A549 (cell line): ENCODE results near the gene SUMO2. TPM values are rescaled to one million over a fixed set of nuclear protein-coding genes. Genes with fewer than 3 reads are reported as not detected.

Experiments used
- ATAC-seq, 2 experiments: fragments of 200-7000 bp in 1 of 2; fragments of >200 bp in 1 of 2; cut with Nextera tagmentation in 1 of 2; cut with Tn5 transposase in 1 of 2; 3 replicates each; pipeline versions ENCODE4 v1.8.0 to v1.9.1; 2018 to 2020; ENCODE audit warnings: mild to moderate bottlenecking in 1 of 2, moderate library complexity in 1 of 2
- CTCF ChIA-PET: fragments of 300-600 bp; sonication (Branson Sonifier 250); formaldehyde crosslinking; extraction: SDS; loops from one replicate; lab custom pipeline; 2021; ENCODE audit warnings: antibody characterized with exemption, inconsistent platforms; lab: Yijun Ruan, JAX
- POLR2A ChIA-PET: fragments of 350-600 bp; formaldehyde crosslinking; extraction: SDS; loops from one replicate; lab custom pipeline; 2021; ENCODE audit warnings: antibody characterized with exemption, inconsistent platforms; lab: Yijun Ruan, JAX
- DNase-seq, 2 experiments: peaks; one replicate each; pipeline versions ENCODE4 v3.0.0 to v3.0.0-alpha.2; 2011 to 2016; ENCODE audit warnings: low read depth in 1 of 2, low spot score in 1 of 2
- FAIRE-seq: peaks from 2 replicates; lab custom pipeline; 2011; peaks lifted over from hg19 to GRCh38; lab: Jason Lieb, UNC
- H3K27ac ChIP-seq, 2 experiments: fragments of >200 bp; sonication (Bioruptor Twin); formaldehyde crosslinking; 3 replicates each; pipeline ENCODE4 v1.5.1; 2016 to 2017
- H3K4me1 ChIP-seq: fragments of >200 bp; sonication (Bioruptor Twin); formaldehyde crosslinking; 3 replicates; pipeline ENCODE4 v1.6.1; 2016
- H3K4me2 ChIP-seq: fragments of >200 bp; sonication (Bioruptor Twin); formaldehyde crosslinking; 3 replicates; pipeline ENCODE4 v1.6.1; 2016
- H3K4me3 ChIP-seq: fragments of >200 bp; sonication (Bioruptor Twin); formaldehyde crosslinking; 3 replicates; pipeline ENCODE4 v1.5.1; 2016
- H3K9me3 ChIP-seq: fragments of >200 bp; sonication (Bioruptor Twin); formaldehyde crosslinking; 3 replicates; pipeline ENCODE4 v1.6.1; 2016
- CBX2 ChIP-seq: fragments of 200-600 bp; sonication (generic); IDR thresholded peaks from 2 replicates; pipeline ENCODE4 v1.6.1; 2016; ENCODE audit warnings: low read depth, mild to moderate bottlenecking, borderline replicate concordance
- CBX8 ChIP-seq: fragments of 200-600 bp; sonication (generic); IDR thresholded peaks from 2 replicates; pipeline ENCODE4 v1.6.1; 2016
- CEBPB ChIP-seq, 2 experiments: fragments of >200 bp in 1 of 2; sonication (Bioruptor Twin) in 1 of 2; formaldehyde crosslinking in 1 of 2; IDR thresholded peaks; 2 replicates each; pipeline ENCODE4 v1.6.1; 2012 to 2016
- CHD2 ChIP-seq: fragments of 150-350 bp; IDR thresholded peaks from 2 replicates; pipeline ENCODE4 v1.6.1; 2014; ENCODE audit warnings: low read length; ENCODE audit not compliant: partially characterized antibody
- E2F6 ChIP-seq: IDR thresholded peaks from 2 replicates; pipeline ENCODE4 v1.6.1; 2012; ENCODE audit warnings: low read depth, borderline replicate concordance
- EHF ChIP-seq: fragments of 250-450 bp; sonication (Bioruptor Pico); IDR thresholded peaks from 2 replicates; pipeline ENCODE4 v1.5.0; 2020; ENCODE audit warnings: mild to moderate bottlenecking
- EHMT2 ChIP-seq: fragments of 200-600 bp; sonication (generic); IDR thresholded peaks from 2 replicates; pipeline ENCODE4 v1.6.1; 2016; ENCODE audit warnings: antibody characterized with exemption, low read depth, mild to moderate bottlenecking, moderate library complexity
- ESRRA ChIP-seq: fragments of 150-350 bp; IDR thresholded peaks from 2 replicates; pipeline ENCODE4 v1.6.1; 2014; ENCODE audit warnings: mild to moderate bottlenecking, low read length, borderline replicate concordance
- FOXS1 ChIP-seq: fragments of 250-450 bp; sonication (Bioruptor Pico); IDR thresholded peaks from 2 replicates; pipeline ENCODE4 v1.5.0; 2020; ENCODE audit warnings: mild to moderate bottlenecking, moderate library complexity
- HMGXB4 ChIP-seq: fragments of 250-450 bp; sonication (Bioruptor Pico); IDR thresholded peaks from 2 replicates; pipeline ENCODE4 v1.5.0; 2021; ENCODE audit warnings: mild to moderate bottlenecking, moderate library complexity, borderline replicate concordance
- HOXB13 ChIP-seq: fragments of 250-450 bp; sonication (Bioruptor Pico); IDR thresholded peaks from 2 replicates; pipeline ENCODE4 v1.5.0; 2020; ENCODE audit warnings: low read depth, mild to moderate bottlenecking, moderate library complexity
- JUN ChIP-seq, 2 experiments: fragments of >200 bp; sonication (Bioruptor Twin); formaldehyde crosslinking; IDR thresholded peaks; 2 replicates in 1 of 2; 3 replicates in 1 of 2; pipeline ENCODE4 v1.6.1; 2016 to 2017
- KDM5A ChIP-seq: fragments of 200-600 bp; sonication (generic); IDR thresholded peaks from 2 replicates; pipeline ENCODE4 v1.6.1; 2016; ENCODE audit warnings: antibody characterized with exemption, mild to moderate bottlenecking
- MAFK ChIP-seq: fragments of 450-650 bp; IDR thresholded peaks from 2 replicates; pipeline ENCODE4 v1.6.1; 2014; ENCODE audit not compliant: partially characterized antibody
- MAX ChIP-seq: IDR thresholded peaks from 2 replicates; pipeline ENCODE4 v1.6.1; 2012
- MAZ ChIP-seq: fragments of 150-350 bp; IDR thresholded peaks from 2 replicates; pipeline ENCODE4 v1.6.1; 2014; ENCODE audit warnings: antibody characterized with exemption, low read depth, low read length, borderline replicate concordance
- NFE2L2 ChIP-seq: fragments of 150-350 bp; conservative IDR thresholded peaks from 2 replicates; pipeline ENCODE4 v1.6.1; 2014; ENCODE audit warnings: low read length
- NR3C1 ChIP-seq: fragments of >200 bp; sonication (Bioruptor Twin); formaldehyde crosslinking; IDR thresholded peaks from 3 replicates; pipeline ENCODE4 v1.6.1; 2017
- REST ChIP-seq: fragments of 200-600 bp; sonication (generic); IDR thresholded peaks from 2 replicates; pipeline ENCODE4 v1.6.1; 2016; ENCODE audit warnings: antibody characterized with exemption, mild to moderate bottlenecking, moderate library complexity
- RFX5 ChIP-seq: fragments of 450-650 bp; IDR thresholded peaks from 2 replicates; pipeline ENCODE4 v1.7.1; 2014; ENCODE audit warnings: antibody characterized with exemption, mild to moderate bottlenecking, moderate library complexity
- RNF2 ChIP-seq: fragments of 200-600 bp; sonication (generic); IDR thresholded peaks from 2 replicates; pipeline ENCODE4 v1.6.1; 2016; ENCODE audit warnings: low read depth, mild to moderate bottlenecking, antibody characterized with exemption, moderate library complexity, borderline replicate concordance
- TP53 ChIP-seq: fragments of 250-450 bp; sonication (Bioruptor Pico); IDR thresholded peaks from 2 replicates; pipeline ENCODE4 v1.5.0; 2021; ENCODE audit warnings: mild to moderate bottlenecking, moderate library complexity
- USF2 ChIP-seq: fragments of 450-650 bp; IDR thresholded peaks from 2 replicates; pipeline ENCODE4 v1.6.1; 2014; ENCODE audit warnings: antibody characterized with exemption
- ZC3H11A ChIP-seq: fragments of 450-650 bp; IDR thresholded peaks from 2 replicates; pipeline ENCODE4 v1.6.1; 2014; ENCODE audit warnings: antibody characterized with exemption, mild to moderate bottlenecking
- ZSCAN20 ChIP-seq: fragments of 250-450 bp; sonication (Bioruptor Pico); IDR thresholded peaks from 2 replicates; pipeline ENCODE4 v1.8.0; 2022; ENCODE audit warnings: mild to moderate bottlenecking, moderate library complexity
- WGBS: methylation state at CpG from one replicate; pipeline ENCODE4 v1.1.6; 2017; ENCODE audit errors: missing lambda C conversion rate; 5-methylcytosine and 5-hydroxymethylcytosine counted together
- polyA plus RNA-seq, 4 experiments: library from polyadenylated mRNA; depleted of rRNA in 3 of 4; stranded (reverse); fragments of >200 nt; fragmentation: RNase III in 1 of 4; extraction: RNeasy Plus Mini Kit Qiagen cat#74134 plus additional on column Dnase treatment in 1 of 4; gene quantifications; 2 replicates in 3 of 4; 3 replicates in 1 of 4; pipeline ENCODE4 v1.2.3, GENCODE V29; 2011 to 2017

SUMO2 gene
- polyA plus RNA-seq, 2 of the 4 experiments (the other 2 are of a cell fraction): 525 to 545 TPM

GRCh38 chr17:75199886-75200618 is 17.3 kb upstream of the SUMO2 start:
- WGBS: 85% methylated on average over 6 of the region's 6 CpGs
- no peak for FAIRE-seq
- Histone ChIP-seq H3K27ac (no peak overlapping the region), H3K9me3 (no peaks in the 10 kb centered on the region), H3K4me2 (no peak overlapping the region), H3K4me1 (peaks cover 4% of the 10 kb centered on the region; the same call in 1 of the 3 replicates), H3K4me3 (no peak overlapping the region)
- no peak for DNase-seq
- POLR2A ChIA-PET: no interaction called here
- no peak for ATAC-seq
- TF ChIP-seq MAZ (no peak), CBX2 (no peak), RFX5 (no peak), CHD2 (no peak), ZC3H11A (no peak), USF2 (no peak), ZSCAN20 (CRISPR knock-in tag) (no peak)
- CTCF ChIA-PET: interaction anchor here (0.7 to 23.8 kb wide), 19 partner anchors 12 to 240 kb away, joined by 3 to 543 read pairs (median 16); partner anchors contain the start of genes ARMC7, MIF4GD, NT5C and SUMO2

GRCh38 chr17:75194879-75195278 is 12.1 kb upstream of the SUMO2 start:
- no peaks in the 10 kb centered on the region; the same call in 2 of the 3 replicates for H3K4me1 ChIP-seq
- ChIA-PET CTCF (interaction anchor here (23.8 kb wide), 1 partner anchor 74 kb away, joined by 543 read pairs; the partner anchor contains the start of genes ARMC7 and NT5C), POLR2A (no interaction called here)
- no peak overlapping the region for H3K27ac ChIP-seq
- no peak overlapping the region for H3K4me3 ChIP-seq
- H3K4me2 ChIP-seq: no peak overlapping the region
- WGBS: 41% methylated on average over 4 of the region's 5 CpGs
- DNase-seq: no peak
- no peak for TF ChIP-seq E2F6
- no peak for TF ChIP-seq MAFK
- TF ChIP-seq EHMT2: no peak
- no peak for TF ChIP-seq NR3C1
- no peak for TF ChIP-seq CEBPB (IDR thresholded peaks at IDR 0.05)
- no peak for TF ChIP-seq RNF2
- TF ChIP-seq KDM5A: no peak
- TF ChIP-seq, all 56 proteins: peak for 0
- ATAC-seq (no peak), FAIRE-seq (no peak)
- no peaks in the 10 kb centered on the region for H3K9me3 ChIP-seq

GRCh38 chr17:75191584-75191983 is 8.8 kb upstream of the SUMO2 start:
- no peak overlapping the region for H3K27ac ChIP-seq
- H3K4me1 ChIP-seq: peaks cover 7% of the 10 kb centered on the region; the same call in 1 of the 3 replicates
- FAIRE-seq: no peak
- ChIA-PET POLR2A (interaction anchor here (1.4 kb wide), 1 partner anchor 10 kb away, joined by 4 read pairs; no protein-coding TSS in a partner anchor), CTCF (interaction anchor here (0.6 to 11.6 kb wide), 11 partner anchors 10 to 134 kb away, joined by 3 to 178 read pairs (median 3); partner anchors contain the start of genes NT5C and NUP85)
- WGBS: 87% methylated on average over 4 of the region's 4 CpGs
- DNase-seq: no peak
- no peak for ATAC-seq
- no peak overlapping the region for H3K4me3 ChIP-seq
- no peak overlapping the region for H3K4me2 ChIP-seq
- no peaks in the 10 kb centered on the region for H3K9me3 ChIP-seq
- no peak for TF ChIP-seq CBX8
- no peak for TF ChIP-seq JUN (IDR thresholded peaks at IDR 0.05)
- TF ChIP-seq EHMT2: no peak
- TF ChIP-seq ESRRA: no peak
- no peak for TF ChIP-seq RFX5
- no peak for TF ChIP-seq REST
- no peak for TF ChIP-seq HOXB13
- no peak for TF ChIP-seq HMGXB4 (CRISPR knock-in tag)
- TF ChIP-seq MAZ: no peak
- TF ChIP-seq TP53 (CRISPR knock-in tag): no peak
- TF ChIP-seq EHF (CRISPR knock-in tag): no peak
- TF ChIP-seq FOXS1: no peak
- TF ChIP-seq ZC3H11A: no peak
- TF ChIP-seq NFE2L2: no peak
- TF ChIP-seq MAX: no peak
